IMR-90 (cell line): ENCODE data around the gene ALDOB. TPM values are rescaled to one million over a fixed set of nuclear protein-coding genes. Genes with fewer than 3 reads are reported as not detected.

Experiments
- ATAC-seq: fragments of 200-7000 bp; cut with Tn5 transposase; 2 replicates; pipeline ENCODE4 v1.9.1; 2020; ENCODE audit warnings: low read depth, mild to moderate bottlenecking, moderate library complexity
- BruUV-seq: library from RNA; stranded (reverse); fragments of 400-500 nt; replicated peaks from 2 replicates; lab custom pipeline; 2021; lab: Mats Ljungman, UMichigan
- CTCF ChIA-PET: fragments of 300-600 bp; formaldehyde crosslinking; extraction: SDS; loops from one replicate; lab custom pipeline; 2021; ENCODE audit warnings: antibody characterized with exemption; lab: Yijun Ruan, JAX
- POLR2A ChIA-PET: fragments of 300-600 bp; sonication (Branson Sonifier 250); formaldehyde crosslinking; loops from one replicate; lab custom pipeline; 2022; ENCODE audit warnings: antibody characterized with exemption; ENCODE audit not compliant: unreplicated experiment; lab: Charles Lee
- DNase-seq: peaks from one replicate; pipeline ENCODE4 v3.0.0; 2013
- H2AFZ ChIP-seq: replicated peaks from 2 replicates; pipeline ENCODE3; 2013; ENCODE audit warnings: low read length, mild to moderate bottlenecking; ENCODE audit not compliant: poor library complexity
- H2AK5ac ChIP-seq: 2 replicates; pipeline ENCODE4 v1.6.1; 2013; ENCODE audit warnings: low read depth, low read length, inconsistent platforms
- H2AK9ac ChIP-seq: replicated peaks from 2 replicates; pipeline ENCODE3; 2013; ENCODE audit warnings: mild to moderate bottlenecking, low read depth, low read length, moderate library complexity; ENCODE audit not compliant: poor library complexity
- H2BK120ac ChIP-seq: 2 replicates; pipeline ENCODE4 v1.6.1; 2013; ENCODE audit warnings: low read depth, low read length, inconsistent platforms
- H2BK15ac ChIP-seq: 3 replicates; pipeline ENCODE4 v1.6.1; 2013; ENCODE audit warnings: low read depth, low read length, inconsistent platforms
- H2BK20ac ChIP-seq: 2 replicates; pipeline ENCODE4 v1.6.1; 2013; ENCODE audit warnings: low read depth, mild to moderate bottlenecking, inconsistent platforms, low read length, moderate library complexity
- H2BK5ac ChIP-seq: 2 replicates; pipeline ENCODE4 v1.6.1; 2013; ENCODE audit warnings: mild to moderate bottlenecking, low read depth, low read length, inconsistent platforms; ENCODE audit not compliant: poor library complexity, severe bottlenecking
- H3K14ac ChIP-seq: replicated peaks from 2 replicates; pipeline ENCODE4 v1.6.1; 2013; ENCODE audit warnings: low read depth, low read length, inconsistent platforms
- H3K18ac ChIP-seq: 2 replicates; pipeline ENCODE4 v1.6.1; 2013; ENCODE audit warnings: low read depth, low read length, control low read depth
- H3K23ac ChIP-seq: 2 replicates; pipeline ENCODE4 v1.6.1; 2013; ENCODE audit warnings: low read depth, low read length, inconsistent platforms
- H3K27ac ChIP-seq: 2 replicates; pipeline ENCODE4 v1.5.1; 2013; ENCODE audit warnings: mild to moderate bottlenecking, control low read depth, low read length; ENCODE audit not compliant: insufficient read depth
- H3K27me3 ChIP-seq: 2 replicates; pipeline ENCODE4 v1.6.1; 2013; ENCODE audit warnings: low read length; ENCODE audit not compliant: control insufficient read depth, insufficient read depth
- H3K36me3 ChIP-seq: 2 replicates; pipeline ENCODE4 v1.6.1; 2013; ENCODE audit warnings: low read length, mixed read lengths; ENCODE audit not compliant: control insufficient read depth, insufficient read depth
- H3K4ac ChIP-seq: 2 replicates; pipeline ENCODE4 v1.6.1; 2013; ENCODE audit warnings: low read depth, low read length, inconsistent platforms
- H3K4me1 ChIP-seq: 2 replicates; pipeline ENCODE4 v1.6.1; 2013; ENCODE audit warnings: low read length, mixed read lengths; ENCODE audit not compliant: control insufficient read depth, insufficient read depth
- H3K4me2 ChIP-seq: 2 replicates; pipeline ENCODE4 v1.6.1; 2013; ENCODE audit warnings: low read depth, mild to moderate bottlenecking, control low read depth, low read length, moderate library complexity
- H3K4me3 ChIP-seq: 2 replicates; pipeline ENCODE4 v1.5.1; 2013; ENCODE audit warnings: low read depth, mild to moderate bottlenecking, control low read depth, low read length, moderate library complexity; ENCODE audit not compliant: insufficient read depth
- H3K56ac ChIP-seq: 2 replicates; pipeline ENCODE4 v1.6.1; 2013; ENCODE audit warnings: low read length, inconsistent platforms; ENCODE audit not compliant: insufficient read depth; ENCODE audit errors: extremely low read depth
- H3K79me1 ChIP-seq, 2 experiments: 2 replicates each; pipeline ENCODE4 v1.6.1; 2013; ENCODE audit warnings: low read length in 2 of 2, inconsistent platforms in 1 of 2, low read depth in 1 of 2
- H3K9ac ChIP-seq: 2 replicates; pipeline ENCODE4 v1.6.1; 2013; ENCODE audit warnings: low read depth, low read length, control low read depth
- H3K9me1 ChIP-seq: 2 replicates; pipeline ENCODE4 v1.6.1; 2013; ENCODE audit warnings: low read length, inconsistent platforms; ENCODE audit not compliant: insufficient read depth
- H3K9me3 ChIP-seq: 2 replicates; pipeline ENCODE4 v1.6.1; 2013; ENCODE audit warnings: low read length; ENCODE audit not compliant: control insufficient read depth, insufficient read depth
- H4K20me1 ChIP-seq: 2 replicates; pipeline ENCODE4 v1.6.1; 2013; ENCODE audit warnings: low read length, inconsistent platforms; ENCODE audit not compliant: insufficient read depth
- H4K5ac ChIP-seq: 2 replicates; pipeline ENCODE4 v1.6.1; 2013; ENCODE audit warnings: mild to moderate bottlenecking, low read depth, low read length, control low read depth
- H4K8ac ChIP-seq, 2 experiments: 2 replicates each; pipeline ENCODE4 v1.6.1; 2013; ENCODE audit warnings: low read depth in 2 of 2, low read length in 2 of 2, control low read depth in 1 of 2, inconsistent platforms in 1 of 2
- H4K91ac ChIP-seq: 2 replicates; pipeline ENCODE4 v1.6.1; 2013; ENCODE audit warnings: low read depth, low read length, inconsistent platforms; ENCODE audit not compliant: insufficient read depth
- FOS ChIP-seq: fragments of 150-350 bp; IDR thresholded peaks from 2 replicates; pipeline ENCODE4 v1.6.1; 2016; ENCODE audit warnings: low read depth, low read length
- MAZ ChIP-seq: IDR thresholded peaks from 2 replicates; pipeline ENCODE4 v1.6.1; 2012; ENCODE audit warnings: low read depth, mild to moderate bottlenecking, low read length, improper control_type of control experiment, moderate library complexity, borderline replicate concordance
- SMC3 ChIP-seq: fragments of 150-350 bp; IDR thresholded peaks from 2 replicates; pipeline ENCODE4 v1.6.1; 2016; ENCODE audit warnings: low read depth, mild to moderate bottlenecking, antibody characterized with exemption, low read length, moderate library complexity
- WGBS, 2 experiments: methylation state at CpG; one replicate each; pipeline versions ENCODE4 v1.1.5 to v1.1.7; 2013; ENCODE audit warnings: missing lambda C conversion rate in 2 of 2; ENCODE audit not compliant: insufficient read length in 1 of 2; ENCODE audit errors: extremely low coverage in 2 of 2; 5-methylcytosine and 5-hydroxymethylcytosine counted together
- dilution Hi-C: fragments of 300-500 bp; cut with HindIII; formaldehyde crosslinking; loops from one replicate; pipeline ENCODE4 v1.14.3; 2018; ENCODE audit warnings: low sequenced_read_pairs; ENCODE audit not compliant: unreplicated experiment
- in situ Hi-C: fragments of 300-500 bp; cut with MboI; formaldehyde crosslinking; loops from 3 replicates; pipeline ENCODE4 v1.14.3; 2019; ENCODE audit warnings: low sequenced_read_pairs, inconsistent platforms, mixed read lengths
- intact Hi-C: fragments of 100-400 bp; cut with micrococcal nuclease; formaldehyde crosslinking; loops from 2 replicates; pipeline ENCODE4 v1.10.0; 2022
- polyA plus RNA-seq, 3 experiments: library from polyadenylated mRNA; depleted of rRNA; stranded (reverse); fragments of >200 nt; gene quantifications; 2 replicates each; pipeline ENCODE4 v1.2.3, GENCODE V29; 2012; ENCODE audit warnings: low replicate concordance in 1 of 3
- total RNA-seq: library from RNA; depleted of rRNA; stranded (reverse); fragments of >200 nt; gene quantifications from 2 replicates; pipeline ENCODE4 v1.2.3, GENCODE V29; 2012
- TF ChIP-seq, protein P1 (sequence below): conservative IDR thresholded peaks from 2 replicates; pipeline ENCODE4 v1.5.1; 2012; ENCODE audit warnings: mild to moderate bottlenecking, low read depth, low read length, improper control_type of control experiment

ALDOB gene
- total and polyA plus RNA-seq, 2 of the 4 experiments (the other 2 are of a cell fraction): not detected

DNA sequence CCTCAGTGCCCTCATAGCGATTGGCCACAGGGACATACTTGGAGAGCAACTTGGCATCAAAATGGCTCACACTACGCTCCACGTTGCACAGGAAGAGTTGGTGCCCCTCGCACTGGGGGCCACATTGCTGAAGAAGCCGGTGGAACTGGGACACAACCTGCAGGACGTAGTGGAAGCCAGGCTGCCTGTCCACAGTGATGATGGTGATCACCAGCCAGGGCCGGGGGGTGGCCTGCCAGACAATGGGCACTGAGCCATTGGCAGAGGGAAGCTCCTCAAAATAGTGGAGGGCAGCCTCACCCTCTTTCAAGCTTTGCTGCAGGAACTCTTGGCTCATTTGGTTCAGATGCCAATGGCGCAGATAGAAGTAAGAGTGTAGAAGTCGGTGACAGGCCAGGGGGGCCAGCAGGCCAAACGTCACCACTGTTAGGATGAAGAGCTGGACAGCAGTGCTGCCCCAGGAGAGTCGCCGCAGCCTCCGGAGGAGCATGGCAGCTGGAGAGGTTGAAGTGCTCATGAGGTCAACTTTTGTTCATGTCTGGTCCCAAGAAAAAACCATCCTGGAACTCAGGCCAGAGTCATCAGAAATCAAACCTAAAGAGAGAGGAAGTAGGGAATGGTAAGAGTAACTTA, 41.1 kb upstream of the ALDOB start:
- Histone ChIP-seq H2BK20ac (no peak overlapping the region), H3K36me3 (peaks cover 16% of the 10 kb centered on the region), H3K27me3 (no peaks in the 10 kb centered on the region), H3K4me3 (no peak overlapping the region), H3K4me1 (peaks cover 9% of the 10 kb centered on the region), H2AFZ (no peak overlapping the region), H3K9me3 (no peaks in the 10 kb centered on the region), H3K56ac (no peak overlapping the region), H3K18ac (no peak overlapping the region), H2BK15ac (no peak overlapping the region), H2AK9ac (peak overlapping the region; percentile 22), H3K27ac (0 out of 2 replicates have a peak overlapping the region, but pooled peaks have one; percentile 23), H3K79me1 (peaks cover 13 to 53% of the 10 kb centered on the region in 2 experiments), H3K23ac (no peak overlapping the region), H3K9me1 (peaks cover 18% of the 10 kb centered on the region), H3K9ac (no peak overlapping the region), H4K91ac (0 out of 2 replicates have a peak overlapping the region, but pooled peaks have one; percentile 47), H4K5ac (no peak overlapping the region), H2AK5ac (0 out of 2 replicates have a peak overlapping the region, but pooled peaks have one; percentile 21), H4K8ac (no peak overlapping the region), H3K4ac (peak overlapping the region; percentile 32; the same call in 1 of the 2 replicates), H2BK120ac (0 out of 2 replicates have a peak overlapping the region, but pooled peaks have one; percentile 17), H3K4me2 (peak overlapping the region; percentile 23; the same call in 1 of the 2 replicates), H2BK5ac (no peak overlapping the region), H4K20me1 (peaks cover 9% of the 10 kb centered on the region), H3K14ac (0 out of 2 replicates have a peak overlapping the region, but pooled peaks have one; percentile 28)
- in situ Hi-C loops: no loop called here
- BruUV-seq: no TSS peak
- no peak for ATAC-seq
- 89% methylated on average over 3 of the region's 13 CpGs; no CpG with 5 or more reads in 1 of the 2 experiments for WGBS, 2 experiments
- dilution Hi-C loops: no loop called here
- DNase-seq: no peak
- intact Hi-C loops: no loop called here
- CTCF ChIA-PET: interaction anchor here (1.8 kb wide), 1 partner anchor 18 kb away, joined by 5 read pairs; no protein-coding TSS in a partner anchor
- POLR2A ChIA-PET: no interaction called here
- TF ChIP-seq SMC3 (no peak), MAZ (no peak), FOS (no peak)
- TF ChIP-seq, protein P1, sequence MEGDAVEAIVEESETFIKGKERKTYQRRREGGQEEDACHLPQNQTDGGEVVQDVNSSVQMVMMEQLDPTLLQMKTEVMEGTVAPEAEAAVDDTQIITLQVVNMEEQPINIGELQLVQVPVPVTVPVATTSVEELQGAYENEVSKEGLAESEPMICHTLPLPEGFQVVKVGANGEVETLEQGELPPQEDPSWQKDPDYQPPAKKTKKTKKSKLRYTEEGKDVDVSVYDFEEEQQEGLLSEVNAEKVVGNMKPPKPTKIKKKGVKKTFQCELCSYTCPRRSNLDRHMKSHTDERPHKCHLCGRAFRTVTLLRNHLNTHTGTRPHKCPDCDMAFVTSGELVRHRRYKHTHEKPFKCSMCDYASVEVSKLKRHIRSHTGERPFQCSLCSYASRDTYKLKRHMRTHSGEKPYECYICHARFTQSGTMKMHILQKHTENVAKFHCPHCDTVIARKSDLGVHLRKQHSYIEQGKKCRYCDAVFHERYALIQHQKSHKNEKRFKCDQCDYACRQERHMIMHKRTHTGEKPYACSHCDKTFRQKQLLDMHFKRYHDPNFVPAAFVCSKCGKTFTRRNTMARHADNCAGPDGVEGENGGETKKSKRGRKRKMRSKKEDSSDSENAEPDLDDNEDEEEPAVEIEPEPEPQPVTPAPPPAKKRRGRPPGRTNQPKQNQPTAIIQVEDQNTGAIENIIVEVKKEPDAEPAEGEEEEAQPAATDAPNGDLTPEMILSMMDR: no peak
